Neural cell (in vitro differentiated cells): ENCODE measurements around the gene NOL9. TPM values are rescaled to one million over a fixed set of nuclear protein-coding genes. Genes with fewer than 3 reads are reported as not detected.

Source experiments
- H2AFZ ChIP-seq: fragments of 200-600, 300-800 bp; sonication (generic), shearing (Covaris generic); 2 replicates; pipeline ENCODE4 v1.6.0; 2014; ENCODE audit warnings: low read depth, mild to moderate bottlenecking, antibody characterized with exemption, low read length, moderate library complexity
- H3F3A ChIP-seq: fragments of 200-600 bp; shearing (Covaris generic); 2 replicates; pipeline ENCODE4 v1.6.1; 2016; ENCODE audit warnings: mild to moderate bottlenecking, moderate library complexity, mixed read lengths, antibody characterized with exemption, low read length; ENCODE audit not compliant: insufficient read depth, poor library complexity, severe bottlenecking
- H3K27ac ChIP-seq: fragments of 200-600, 300-800 bp; sonication (generic), shearing (Covaris generic); 2 replicates; pipeline ENCODE4 v1.5.1; 2014; ENCODE audit warnings: mild to moderate bottlenecking, low read length, moderate library complexity
- H3K27me3 ChIP-seq: fragments of 300-800, 200-600 bp; sonication (generic), shearing (Covaris generic); 2 replicates; pipeline ENCODE4 v1.6.0; 2014; ENCODE audit warnings: mild to moderate bottlenecking, low read depth, low read length, moderate library complexity; ENCODE audit not compliant: insufficient read depth
- H3K36me3 ChIP-seq: fragments of 300-800, 200-600 bp; sonication (generic), shearing (Covaris generic); 2 replicates; pipeline ENCODE4 v1.5.1; 2014; ENCODE audit warnings: mild to moderate bottlenecking, antibody characterized with exemption, low read length, moderate library complexity; ENCODE audit not compliant: insufficient read depth
- H3K4me2 ChIP-seq: fragments of 300-800, 200-600 bp; sonication (generic), shearing (Covaris generic); 2 replicates; pipeline ENCODE4 v1.6.0; 2014; ENCODE audit warnings: mild to moderate bottlenecking, low read length
- H3K4me3 ChIP-seq: fragments of 300-800, 200-600 bp; sonication (generic), shearing (Covaris generic); 2 replicates; pipeline ENCODE4 v1.5.1; 2014; ENCODE audit warnings: mild to moderate bottlenecking, low read length, moderate library complexity
- H3K79me2 ChIP-seq: fragments of 200-600 bp; shearing (Covaris generic); replicated peaks from 2 replicates; pipeline ENCODE4 v1.6.0; 2014; ENCODE audit warnings: mild to moderate bottlenecking, low read length, moderate library complexity; ENCODE audit not compliant: insufficient read depth
- H3K9ac ChIP-seq: fragments of 300-800, 200-600 bp; sonication (generic), shearing (Covaris generic); 2 replicates; pipeline ENCODE4 v1.6.1; 2016; ENCODE audit warnings: mild to moderate bottlenecking, low read length, mixed read lengths
- H3K9me2 ChIP-seq: fragments of 200-600 bp; shearing (Covaris generic); 2 replicates; pipeline ENCODE4 v1.6.1; 2016; ENCODE audit warnings: mild to moderate bottlenecking, low read length, mixed read lengths; ENCODE audit not compliant: insufficient read depth
- H3K9me3 ChIP-seq: fragments of 200-600, 300-800 bp; sonication (generic), shearing (Covaris generic); 2 replicates; pipeline ENCODE4 v1.6.1; 2016; ENCODE audit warnings: mild to moderate bottlenecking, mixed run types, low read length, moderate library complexity, mixed read lengths
- H4K20me1 ChIP-seq: fragments of 200-600 bp; shearing (Covaris generic); 2 replicates; pipeline ENCODE4 v1.6.1; 2016; ENCODE audit warnings: mild to moderate bottlenecking, mixed run types; ENCODE audit not compliant: insufficient read depth
- EP300 ChIP-seq: fragments of 450-650 bp; conservative IDR thresholded peaks from 2 replicates; pipeline ENCODE4 v1.6.1; 2014; ENCODE audit warnings: antibody characterized with exemption, mild to moderate bottlenecking, moderate library complexity; ENCODE audit not compliant: poor library complexity, severe bottlenecking
- EZH2 ChIP-seq: fragments of 200-600, 300-800 bp; shearing (Covaris generic), sonication (generic); IDR thresholded peaks from 2 replicates; pipeline ENCODE4 v1.6.1; 2014; ENCODE audit warnings: antibody characterized with exemption, low read length, borderline replicate concordance, mild to moderate bottlenecking; ENCODE audit not compliant: insufficient read depth, poor library complexity, severe bottlenecking
- MXI1 ChIP-seq: fragments of 450-650 bp; conservative IDR thresholded peaks from 2 replicates; pipeline ENCODE4 v1.6.1; 2014; ENCODE audit warnings: antibody characterized with exemption, mild to moderate bottlenecking; ENCODE audit not compliant: poor library complexity, severe bottlenecking
- POLR2AphosphoS5 ChIP-seq: IDR thresholded peaks from 2 replicates; pipeline ENCODE4 v1.6.1; 2012
- RAD21 ChIP-seq: fragments of 450-650 bp; conservative IDR thresholded peaks from 2 replicates; pipeline ENCODE4 v1.6.1; 2014; ENCODE audit warnings: antibody characterized with exemption, mild to moderate bottlenecking, moderate library complexity
- SMC3 ChIP-seq: fragments of 450-650 bp; conservative IDR thresholded peaks from 2 replicates; pipeline ENCODE4 v1.6.1; 2014; ENCODE audit warnings: antibody characterized with exemption, mild to moderate bottlenecking, moderate library complexity; ENCODE audit not compliant: poor library complexity
- TAF1 ChIP-seq: IDR thresholded peaks from 2 replicates; pipeline ENCODE4 v1.6.1; 2012; ENCODE audit warnings: low read depth
- polyA plus RNA-seq: library from polyadenylated mRNA; depleted of rRNA; stranded (reverse); fragments of >200 nt; gene quantifications from 2 replicates; pipeline ENCODE4 v1.2.3, GENCODE V29; 2014
- TF ChIP-seq, protein P1 (sequence below): IDR thresholded peaks from 2 replicates; pipeline ENCODE4 v1.6.1; 2012; ENCODE audit warnings: borderline replicate concordance
- TF ChIP-seq, protein P2 (sequence below): fragments of 450-650 bp; IDR thresholded peaks from 2 replicates; pipeline ENCODE4 v1.5.1; 2014; ENCODE audit warnings: antibody characterized with exemption, mild to moderate bottlenecking, moderate library complexity; ENCODE audit not compliant: poor library complexity, severe bottlenecking

Gene NOL9
- polyA plus RNA-seq, 1 donor from 2014 or later: 30.7 TPM

DNA sequence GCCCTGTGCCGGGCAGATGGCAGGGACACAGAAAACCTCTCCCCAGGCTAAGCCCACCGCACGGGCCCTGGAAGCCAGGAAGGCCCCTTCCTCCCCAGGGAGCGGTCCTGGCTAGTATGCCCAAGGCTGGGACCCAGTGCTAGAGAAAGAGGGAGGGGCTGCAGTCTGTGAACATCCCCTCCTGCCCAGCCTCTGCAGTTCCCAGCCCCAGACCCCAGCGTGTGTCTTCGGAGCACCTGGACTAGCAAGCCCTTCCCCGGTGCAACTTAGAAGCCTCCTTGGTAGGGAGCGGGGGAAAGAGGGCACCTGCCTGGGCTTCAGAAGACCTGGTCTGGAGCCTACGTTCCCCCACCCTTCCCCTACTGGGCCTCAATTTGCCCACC lies 64.9 kb downstream of the NOL9 start:
- Histone ChIP-seq H3K36me3 (no peaks in the 10 kb centered on the region), H3F3A (no peaks in the 10 kb centered on the region), H3K79me2 (no peaks in the 10 kb centered on the region), H3K27me3 (peaks cover 13% of the 10 kb centered on the region), H3K9ac (no peak overlapping the region), H4K20me1 (no peaks in the 10 kb centered on the region), H3K4me3 (no peak overlapping the region), H3K9me3 (no peaks in the 10 kb centered on the region), H3K4me2 (no peak overlapping the region), H3K9me2 (no peaks in the 10 kb centered on the region), H2AFZ (no peak overlapping the region), H3K27ac (no peak overlapping the region)
- TF ChIP-seq POLR2AphosphoS5 (no peak), SMC3 (no peak), RAD21 (no peak), EP300 (no peak), EZH2 (no peak), MXI1 (no peak), TAF1 (no peak)
- TF ChIP-seq, protein P1, sequence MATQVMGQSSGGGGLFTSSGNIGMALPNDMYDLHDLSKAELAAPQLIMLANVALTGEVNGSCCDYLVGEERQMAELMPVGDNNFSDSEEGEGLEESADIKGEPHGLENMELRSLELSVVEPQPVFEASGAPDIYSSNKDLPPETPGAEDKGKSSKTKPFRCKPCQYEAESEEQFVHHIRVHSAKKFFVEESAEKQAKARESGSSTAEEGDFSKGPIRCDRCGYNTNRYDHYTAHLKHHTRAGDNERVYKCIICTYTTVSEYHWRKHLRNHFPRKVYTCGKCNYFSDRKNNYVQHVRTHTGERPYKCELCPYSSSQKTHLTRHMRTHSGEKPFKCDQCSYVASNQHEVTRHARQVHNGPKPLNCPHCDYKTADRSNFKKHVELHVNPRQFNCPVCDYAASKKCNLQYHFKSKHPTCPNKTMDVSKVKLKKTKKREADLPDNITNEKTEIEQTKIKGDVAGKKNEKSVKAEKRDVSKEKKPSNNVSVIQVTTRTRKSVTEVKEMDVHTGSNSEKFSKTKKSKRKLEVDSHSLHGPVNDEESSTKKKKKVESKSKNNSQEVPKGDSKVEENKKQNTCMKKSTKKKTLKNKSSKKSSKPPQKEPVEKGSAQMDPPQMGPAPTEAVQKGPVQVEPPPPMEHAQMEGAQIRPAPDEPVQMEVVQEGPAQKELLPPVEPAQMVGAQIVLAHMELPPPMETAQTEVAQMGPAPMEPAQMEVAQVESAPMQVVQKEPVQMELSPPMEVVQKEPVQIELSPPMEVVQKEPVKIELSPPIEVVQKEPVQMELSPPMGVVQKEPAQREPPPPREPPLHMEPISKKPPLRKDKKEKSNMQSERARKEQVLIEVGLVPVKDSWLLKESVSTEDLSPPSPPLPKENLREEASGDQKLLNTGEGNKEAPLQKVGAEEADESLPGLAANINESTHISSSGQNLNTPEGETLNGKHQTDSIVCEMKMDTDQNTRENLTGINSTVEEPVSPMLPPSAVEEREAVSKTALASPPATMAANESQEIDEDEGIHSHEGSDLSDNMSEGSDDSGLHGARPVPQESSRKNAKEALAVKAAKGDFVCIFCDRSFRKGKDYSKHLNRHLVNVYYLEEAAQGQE: no peak
- TF ChIP-seq, protein P2, sequence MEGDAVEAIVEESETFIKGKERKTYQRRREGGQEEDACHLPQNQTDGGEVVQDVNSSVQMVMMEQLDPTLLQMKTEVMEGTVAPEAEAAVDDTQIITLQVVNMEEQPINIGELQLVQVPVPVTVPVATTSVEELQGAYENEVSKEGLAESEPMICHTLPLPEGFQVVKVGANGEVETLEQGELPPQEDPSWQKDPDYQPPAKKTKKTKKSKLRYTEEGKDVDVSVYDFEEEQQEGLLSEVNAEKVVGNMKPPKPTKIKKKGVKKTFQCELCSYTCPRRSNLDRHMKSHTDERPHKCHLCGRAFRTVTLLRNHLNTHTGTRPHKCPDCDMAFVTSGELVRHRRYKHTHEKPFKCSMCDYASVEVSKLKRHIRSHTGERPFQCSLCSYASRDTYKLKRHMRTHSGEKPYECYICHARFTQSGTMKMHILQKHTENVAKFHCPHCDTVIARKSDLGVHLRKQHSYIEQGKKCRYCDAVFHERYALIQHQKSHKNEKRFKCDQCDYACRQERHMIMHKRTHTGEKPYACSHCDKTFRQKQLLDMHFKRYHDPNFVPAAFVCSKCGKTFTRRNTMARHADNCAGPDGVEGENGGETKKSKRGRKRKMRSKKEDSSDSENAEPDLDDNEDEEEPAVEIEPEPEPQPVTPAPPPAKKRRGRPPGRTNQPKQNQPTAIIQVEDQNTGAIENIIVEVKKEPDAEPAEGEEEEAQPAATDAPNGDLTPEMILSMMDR: no peak

DNA sequence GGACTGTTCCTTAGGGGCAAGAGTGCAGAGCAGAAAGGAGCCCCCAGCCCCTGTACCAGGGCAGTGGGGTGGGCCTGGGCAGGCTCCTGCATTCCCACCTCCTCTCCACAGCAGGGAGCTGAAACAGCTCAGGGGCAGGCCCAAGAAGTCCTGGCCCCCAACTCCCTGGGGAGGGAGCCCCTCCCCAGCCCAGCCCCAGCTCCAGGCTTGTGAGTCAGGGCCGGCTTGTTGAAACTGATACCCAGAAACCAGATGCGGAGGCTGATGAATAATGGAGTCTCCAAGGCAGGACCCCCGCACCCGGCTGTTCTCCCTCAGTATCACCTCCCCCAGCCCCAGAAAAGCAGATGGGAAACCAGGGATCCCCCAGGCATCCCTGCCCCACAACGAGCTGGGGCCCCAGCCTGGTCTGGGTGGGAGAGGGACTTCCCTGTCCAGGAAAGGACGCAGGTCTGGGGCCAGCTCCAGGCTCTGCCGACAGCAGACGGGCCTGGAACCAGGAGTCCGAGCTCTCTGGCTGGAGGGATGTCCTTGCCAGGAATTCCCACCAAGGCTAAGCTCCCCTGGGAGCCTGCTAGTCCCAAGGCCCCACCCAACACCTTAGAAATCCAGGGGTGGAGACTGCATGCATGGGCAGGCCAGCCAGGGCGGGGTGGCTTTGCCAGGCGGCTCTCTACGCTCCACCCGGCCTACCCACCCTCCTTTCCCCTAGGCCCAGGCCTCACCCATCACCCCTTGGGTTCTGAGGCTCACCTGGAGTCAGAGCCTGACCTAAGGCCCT lies 65.5 kb downstream of the NOL9 start:
- Histone ChIP-seq H3K27me3 (peaks cover 13% of the 10 kb centered on the region), H3K9me3 (no peaks in the 10 kb centered on the region), H2AFZ (no peak overlapping the region), H4K20me1 (no peaks in the 10 kb centered on the region), H3F3A (no peaks in the 10 kb centered on the region), H3K4me3 (no peak overlapping the region), H3K9me2 (no peaks in the 10 kb centered on the region), H3K4me2 (no peak overlapping the region), H3K79me2 (no peaks in the 10 kb centered on the region), H3K9ac (no peak overlapping the region), H3K27ac (no peak overlapping the region), H3K36me3 (no peaks in the 10 kb centered on the region)
- TF ChIP-seq RAD21 (no peak), EP300 (no peak), EZH2 (no peak), POLR2AphosphoS5 (no peak), TAF1 (no peak)
- TF ChIP-seq, protein P1: no peak
- TF ChIP-seq, protein P2: no peak
